ENCODE measurements around the gene NUP98. TPM values are rescaled to one million over a fixed set of nuclear protein-coding genes. Genes with fewer than 3 reads are reported as not detected.
"Not testable (repeated sequence)": the region's sequence is repeated elsewhere in the genome, so short reads cannot be mapped to it uniquely, and the experiment has no call there.

Gene NUP98
- polyA plus RNA-seq, 1 of the 3 experiments (the other 2 are of a cell fraction): 56.4 TPM

- WGBS (ENCODE audit: low lambda C conversion rate): 92% methylated on average over 4 of the region's 4 CpGs
- POLR2A ChIA-PET: no interaction called here
- H3K27me3 ChIP-seq (ENCODE audit: insufficient read depth): no peaks in the 10 kb centered on the region
Measured at GRCh38 chr11:3815845-3816244, 18.5 kb upstream of the NUP98 start.

GRCh38 chr11:3814832-3815231 lies 17.5 kb upstream of the NUP98 start:
- DNase-seq; H3K9me2 ChIP-seq; H3K27me3 ChIP-seq (ENCODE audit: insufficient read depth); H3K4me2 ChIP-seq; H4K20me1 ChIP-seq (ENCODE audit: insufficient read depth); H3K4me3 ChIP-seq (ENCODE audit: low read depth in 2 of 2, low read length in 1 of 2); H3K36me3 ChIP-seq (replicated peaks in 1 of 2; ENCODE audit: control insufficient read depth in 1 of 2, insufficient read depth in 2 of 2, low read length in 1 of 2); H3K79me2 ChIP-seq (ENCODE audit: insufficient read depth); H2AFZ ChIP-seq (ENCODE audit: low read depth); H3K9me3 ChIP-seq; H3F3A ChIP-seq (replicated peaks; ENCODE audit: insufficient read depth); H3K27ac ChIP-seq (ENCODE audit: low read depth in 2 of 2, low read length in 1 of 2); H3K9ac ChIP-seq; POLR2A ChIA-PET; H3K4me1 ChIP-seq (ENCODE audit: control insufficient read depth in 1 of 2, insufficient read depth in 2 of 2, low read depth in 1 of 2, low read length in 1 of 2): not testable (repeated sequence)
- CTCF ChIA-PET: interaction anchor here (1.1 to 1.4 kb wide), 3 partner anchors 8 to 27 kb away, joined by 3 to 4 read pairs (median 3); no protein-coding TSS in a partner anchor
- WGBS (ENCODE audit: low lambda C conversion rate): 93% methylated on average over 5 of the region's 5 CpGs

More at GRCh38 chr11:3815845-3816244, 18.5 kb upstream of the NUP98 start:
- Histone ChIP-seq H3F3A (replicated peaks; ENCODE audit: insufficient read depth) (no peaks in the 10 kb centered on the region), H3K9ac (no peak overlapping the region), H3K4me2 (no peak overlapping the region), H3K79me2 (ENCODE audit: insufficient read depth) (no peaks in the 10 kb centered on the region), H3K4me3 (ENCODE audit: low read depth in 2 of 2, low read length in 1 of 2) (no peak overlapping the region), H3K4me1 (ENCODE audit: control insufficient read depth in 1 of 2, insufficient read depth in 2 of 2, low read depth in 1 of 2, low read length in 1 of 2) (no peaks in the 10 kb centered on the region), H3K27ac (ENCODE audit: low read depth in 2 of 2, low read length in 1 of 2) (no peak overlapping the region), H3K9me3 (no peaks in the 10 kb centered on the region), H2AFZ (ENCODE audit: low read depth) (no peak overlapping the region), H4K20me1 (ENCODE audit: insufficient read depth) (no peaks in the 10 kb centered on the region), H3K36me3 (replicated peaks in 1 of 2; ENCODE audit: control insufficient read depth in 1 of 2, insufficient read depth in 2 of 2, low read length in 1 of 2) (no peaks in the 10 kb centered on the region), H3K9me2 (no peaks in the 10 kb centered on the region)
- no peak for DNase-seq
- no peak for TF ChIP-seq RAD21 (IDR thresholded peaks at IDR 0.05; ENCODE audit: low read length)
- TF ChIP-seq USF2 (IDR thresholded peaks at IDR 0.05; ENCODE audit: borderline replicate concordance, low read depth, low read length): no peak
- CTCF ChIA-PET: interaction anchor here (1.7 kb wide), 1 partner anchor 8 kb away, joined by 9 read pairs; the partner anchor contains the start of gene PGAP2

GRCh38 chr11:3810951-3811350 lies 13.6 kb upstream of the NUP98 start:
- H3K79me2 ChIP-seq (ENCODE audit: insufficient read depth): no peaks in the 10 kb centered on the region
- CTCF ChIA-PET: interaction anchor here (0.7 to 3.7 kb wide), 2 partner anchors 30 to 262 kb away, joined by 3 to 30 read pairs; partner anchors contain the start of gene RHOG
- no peaks in the 10 kb centered on the region for H3K36me3 ChIP-seq (replicated peaks in 1 of 2; ENCODE audit: control insufficient read depth in 1 of 2, insufficient read depth in 2 of 2, low read length in 1 of 2)
- no peak overlapping the region for H3K9ac ChIP-seq
- 100% methylated on average over 4 of the region's 4 CpGs for WGBS (ENCODE audit: low lambda C conversion rate)
- H3K27me3 ChIP-seq (ENCODE audit: insufficient read depth): no peaks in the 10 kb centered on the region
- POLR2A ChIA-PET: interaction anchor here (1.1 to 1.3 kb wide), 2 partner anchors 8 to 29 kb away, joined by 3 to 4 read pairs; no protein-coding TSS in a partner anchor
- no peak overlapping the region for H3K4me3 ChIP-seq (ENCODE audit: low read depth in 2 of 2, low read length in 1 of 2)
- no peak overlapping the region for H3K4me2 ChIP-seq
- DNase-seq: no peak
- H3K9me2 ChIP-seq: no peaks in the 10 kb centered on the region
- H4K20me1 ChIP-seq (ENCODE audit: insufficient read depth): no peaks in the 10 kb centered on the region
- no peaks in the 10 kb centered on the region for H3F3A ChIP-seq (replicated peaks; ENCODE audit: insufficient read depth)
- H3K27ac ChIP-seq (ENCODE audit: low read depth in 2 of 2, low read length in 1 of 2): no peak overlapping the region
- no peaks in the 10 kb centered on the region for H3K9me3 ChIP-seq
- H3K4me1 ChIP-seq (ENCODE audit: control insufficient read depth in 1 of 2, insufficient read depth in 2 of 2, low read depth in 1 of 2, low read length in 1 of 2): peaks cover 3 to 8% of the 10 kb centered on the region in 2 experiments; a peak in 3 of 4 replicates
- TF ChIP-seq CTCF (IDR thresholded peaks at IDR 0.05) (no peak), RAD21 (IDR thresholded peaks at IDR 0.05; ENCODE audit: low read length) (no peak), TEAD4 (IDR thresholded peaks at IDR 0.05; ENCODE audit: borderline replicate concordance, insufficient read depth) (no peak), RFX5 (IDR thresholded peaks at IDR 0.05; ENCODE audit: low read length) (no peak), GABPA (IDR thresholded peaks at IDR 0.05; ENCODE audit: low read depth) (no peak), MAX (IDR thresholded peaks at IDR 0.05; ENCODE audit: low read depth) (no peak), TAF1 (IDR thresholded peaks at IDR 0.05; ENCODE audit: borderline replicate concordance, low read depth, low read length) (no peak), FOXJ3 (CRISPR knock-in tag; IDR thresholded peaks at IDR 0.05) (no peak), GATA2 (CRISPR knock-in tag; IDR thresholded peaks at IDR 0.05) (no peak), YY1 (IDR thresholded peaks at IDR 0.05; ENCODE audit: low read depth) (no peak), NRF1 (IDR thresholded peaks at IDR 0.05; ENCODE audit: low read depth, low read length) (no peak), JUND (IDR thresholded peaks at IDR 0.05) (no peak), MXI1 (IDR thresholded peaks at IDR 0.05; ENCODE audit: low read depth, low read length) (no peak)
- no peak overlapping the region for H2AFZ ChIP-seq (ENCODE audit: low read depth)

Data from SK-N-SH (cell line).